Large intestine (tissue), 3 donors: Measurements from ENCODE around the gene PCNX3. TPM values are rescaled to one million over a fixed set of nuclear protein-coding genes. Genes with fewer than 3 reads are reported as not detected.
A peak's percentile ranks its signal among the peaks of the same experiment; 100 is the strongest.
"Not testable (repeated sequence)": the region's sequence is repeated elsewhere in the genome, so short reads cannot be mapped to it uniquely, and the experiment has no call there.

ENCODE experiments used
- DNase-seq, 2 donors: peaks; one replicate each; pipeline versions ENCODE4 v3.0.0 to v3.0.0-alpha.2; 2013
- H3K27ac ChIP-seq: one replicate; pipeline ENCODE4 v1.5.1; 2013; ENCODE audit warnings: low read length
- H3K27me3 ChIP-seq: 2 replicates; pipeline ENCODE4 v1.6.1; 2013; ENCODE audit warnings: low read length; ENCODE audit not compliant: control insufficient read depth, insufficient read depth
- H3K36me3 ChIP-seq: 2 replicates; pipeline ENCODE4 v1.6.1; 2013; ENCODE audit warnings: low read length; ENCODE audit not compliant: control insufficient read depth, insufficient read depth
- H3K4me1 ChIP-seq: one replicate; pipeline ENCODE4 v1.6.1; 2013; ENCODE audit warnings: low read length; ENCODE audit not compliant: control insufficient read depth, insufficient read depth
- H3K4me3 ChIP-seq: one replicate; pipeline ENCODE4 v1.5.1; 2013; ENCODE audit warnings: low read length
- H3K9me3 ChIP-seq: one replicate; pipeline ENCODE4 v1.6.1; 2013; ENCODE audit warnings: mild to moderate bottlenecking, low read depth, low read length, moderate library complexity; ENCODE audit not compliant: control insufficient read depth
- WGBS: methylation state at CpG from one replicate; pipeline ENCODE4 v1.1.5; 2013; ENCODE audit warnings: low lambda C conversion rate; ENCODE audit not compliant: insufficient coverage; 5-methylcytosine and 5-hydroxymethylcytosine counted together
- polyA plus RNA-seq: library from polyadenylated mRNA; unstranded; fragments of 120-200 nt; gene quantifications from one replicate; pipeline ENCODE4 v1.2.1, GENCODE V29; 2013

PCNX3 gene
- polyA plus RNA-seq, 1 donor, result 29.1 TPM

- no peaks in the 10 kb centered on the region for H3K9me3 ChIP-seq
- peaks cover 75% of the 10 kb centered on the region for H3K36me3 ChIP-seq
- no peak for DNase-seq
- 100% methylated on average over 1 of the region's 21 CpGs for WGBS
- H3K4me3 ChIP-seq, result no peak overlapping the region
- no peak overlapping the region for H3K27ac ChIP-seq
- H3K4me1 ChIP-seq, result peaks cover 24% of the 10 kb centered on the region
- H3K27me3 ChIP-seq, result no peaks in the 10 kb centered on the region
Observed at GRCh38 chr11:65658174-65659021, 42.8 kb downstream of the PCNX3 start.

- Histone ChIP-seq H3K36me3 (peaks cover 60% of the 10 kb centered on the region), H3K9me3 (no peaks in the 10 kb centered on the region), H3K27ac (no peak overlapping the region), H3K4me1 (peaks cover 12% of the 10 kb centered on the region), H3K4me3 (no peak overlapping the region), H3K27me3 (no peaks in the 10 kb centered on the region)
- DNase-seq, result no peak
- 100% methylated on average over 1 of the region's 9 CpGs for WGBS
Observed at GRCh38 chr11:65660038-65660437, 44.5 kb downstream of the PCNX3 start.

- H3K27me3 ChIP-seq, H3K4me3 ChIP-seq, DNase-seq, H3K27ac ChIP-seq, H3K9me3 ChIP-seq: not testable (repeated sequence)
- 100% methylated on average over 2 of the region's 9 CpGs for WGBS
- Histone ChIP-seq H3K36me3 (peaks cover 52% of the 10 kb centered on the region), H3K4me1 (peaks cover 12% of the 10 kb centered on the region)
Observed at GRCh38 chr11:65660908-65661307, 45.3 kb downstream of the PCNX3 start.

- DNase-seq, result no peak
- Histone ChIP-seq H3K27ac (peak overlapping the region; percentile 32), H3K27me3 (no peaks in the 10 kb centered on the region), H3K9me3 (no peaks in the 10 kb centered on the region), H3K4me1 (peaks cover 12% of the 10 kb centered on the region), H3K36me3 (peaks cover 45% of the 10 kb centered on the region), H3K4me3 (peak overlapping the region; percentile 80)
- no CpG with 5 or more reads among the region's 25 CpGs for WGBS
Observed at GRCh38 chr11:65661599-65662246, 46.1 kb downstream of the PCNX3 start.

- no peaks in the 10 kb centered on the region for H3K27me3 ChIP-seq
- H3K4me3 ChIP-seq, result peak overlapping the region; percentile 80
- peaks cover 12% of the 10 kb centered on the region for H3K4me1 ChIP-seq
- peak in 1 of 2 donors; percentile 37 for DNase-seq
- H3K27ac ChIP-seq, result peak overlapping the region; percentile 32
- H3K36me3 ChIP-seq, result peaks cover 40% of the 10 kb centered on the region
- WGBS, result no CpG with 5 or more reads among the region's 29 CpGs
- no peaks in the 10 kb centered on the region for H3K9me3 ChIP-seq
Observed at GRCh38 chr11:65662247-65662798, 46.7 kb downstream of the PCNX3 start.

GRCh38 chr11:65662799-65663638, 47.4 kb downstream of the PCNX3 start, which contains the start of gene RELA:
RELA (minus strand) TSS chr11:65662916; CDS start chr11:65662832, 84 bp downstream.
- DNase-seq, result peak; percentile 93 to 96
- Histone ChIP-seq H3K9me3 (no peaks in the 10 kb centered on the region), H3K4me3 (peak within 1 kb of the TSS; percentile 80), H3K27me3 (no peaks in the 10 kb centered on the region), H3K4me1 (peaks cover 12% of the 10 kb centered on the region), H3K27ac (peak within 1 kb of the TSS; percentile 98), H3K36me3 (peaks cover 33% of the 10 kb centered on the region)
- no CpG with 5 or more reads among the region's 91 CpGs for WGBS

- WGBS, result 0% methylated on average over 1 of the region's 15 CpGs
- Histone ChIP-seq H3K4me1 (peaks cover 12% of the 10 kb centered on the region), H3K27ac (peak overlapping the region; percentile 98), H3K27me3 (no peaks in the 10 kb centered on the region), H3K36me3 (peaks cover 26% of the 10 kb centered on the region), H3K4me3 (peak overlapping the region; percentile 55), H3K9me3 (no peaks in the 10 kb centered on the region)
- DNase-seq, result peak in 1 of 2 donors; percentile 57
Observed at GRCh38 chr11:65663639-65664200, 48.1 kb downstream of the PCNX3 start.

- Histone ChIP-seq H3K27ac (no peak overlapping the region), H3K4me1 (no peaks in the 10 kb centered on the region), H3K27me3 (no peaks in the 10 kb centered on the region), H3K36me3 (no peaks in the 10 kb centered on the region), H3K4me3 (no peak overlapping the region), H3K9me3 (no peaks in the 10 kb centered on the region)
- no peak for DNase-seq
Observed at GRCh38 chr11:65672180-65672860, 56.7 kb downstream of the PCNX3 start.

- H3K4me1 ChIP-seq, result no peaks in the 10 kb centered on the region
- no peak for DNase-seq
- H3K9me3 ChIP-seq, result no peaks in the 10 kb centered on the region
- H3K27ac ChIP-seq, result no peak overlapping the region
- H3K27me3 ChIP-seq, result no peaks in the 10 kb centered on the region
- WGBS, result 89% methylated on average over 1 of the region's 2 CpGs
- no peak overlapping the region for H3K4me3 ChIP-seq
- H3K36me3 ChIP-seq, result no peaks in the 10 kb centered on the region
Observed at GRCh38 chr11:65672982-65673381, 57.4 kb downstream of the PCNX3 start.
